Measurements from ENCODE around the gene GNB5.

Gene GNB5

GRCh38 chr15:52118969-52119749 is 72.0 kb downstream of the GNB5 start:
- TF ChIP-seq, protein P1, sequence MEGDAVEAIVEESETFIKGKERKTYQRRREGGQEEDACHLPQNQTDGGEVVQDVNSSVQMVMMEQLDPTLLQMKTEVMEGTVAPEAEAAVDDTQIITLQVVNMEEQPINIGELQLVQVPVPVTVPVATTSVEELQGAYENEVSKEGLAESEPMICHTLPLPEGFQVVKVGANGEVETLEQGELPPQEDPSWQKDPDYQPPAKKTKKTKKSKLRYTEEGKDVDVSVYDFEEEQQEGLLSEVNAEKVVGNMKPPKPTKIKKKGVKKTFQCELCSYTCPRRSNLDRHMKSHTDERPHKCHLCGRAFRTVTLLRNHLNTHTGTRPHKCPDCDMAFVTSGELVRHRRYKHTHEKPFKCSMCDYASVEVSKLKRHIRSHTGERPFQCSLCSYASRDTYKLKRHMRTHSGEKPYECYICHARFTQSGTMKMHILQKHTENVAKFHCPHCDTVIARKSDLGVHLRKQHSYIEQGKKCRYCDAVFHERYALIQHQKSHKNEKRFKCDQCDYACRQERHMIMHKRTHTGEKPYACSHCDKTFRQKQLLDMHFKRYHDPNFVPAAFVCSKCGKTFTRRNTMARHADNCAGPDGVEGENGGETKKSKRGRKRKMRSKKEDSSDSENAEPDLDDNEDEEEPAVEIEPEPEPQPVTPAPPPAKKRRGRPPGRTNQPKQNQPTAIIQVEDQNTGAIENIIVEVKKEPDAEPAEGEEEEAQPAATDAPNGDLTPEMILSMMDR (IDR thresholded peaks at IDR 0.05; ENCODE audit: low read depth, low read length): no peak
- H3K4me3 ChIP-seq (ENCODE audit: low read depth, low read length): no peak overlapping the region

DNA sequence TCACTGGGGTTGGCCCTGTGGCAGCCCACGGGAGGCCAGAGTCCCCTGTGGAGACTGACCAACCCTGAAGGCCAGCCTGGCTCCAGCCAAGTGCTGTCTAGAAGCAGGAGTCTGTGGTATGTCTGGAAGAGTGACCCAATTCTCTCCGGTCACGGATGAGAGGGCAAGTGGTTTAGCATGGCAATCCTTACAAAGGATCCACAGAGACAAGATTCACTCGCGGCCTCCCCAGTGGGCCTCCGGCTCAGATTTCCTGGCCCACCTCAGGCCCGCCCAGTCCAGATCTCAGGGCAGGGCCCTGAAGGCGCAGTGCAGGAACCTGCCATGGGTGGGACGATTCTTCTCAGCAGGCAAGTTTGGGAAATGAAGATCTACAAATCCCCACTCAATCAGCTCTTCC is 73.6 kb downstream of the GNB5 start:
- no peak overlapping the region for H3K4me3 ChIP-seq (ENCODE audit: low read depth, low read length)
- TF ChIP-seq, protein P1 (IDR thresholded peaks at IDR 0.05; ENCODE audit: low read depth, low read length): no peak

- no peak overlapping the region for H3K4me3 ChIP-seq (ENCODE audit: low read depth, low read length)
- TF ChIP-seq, protein P1 (IDR thresholded peaks at IDR 0.05; ENCODE audit: low read depth, low read length): no peak
Measured at GRCh38 chr15:52115598-52116427, 75.4 kb downstream of the GNB5 start.

DNA sequence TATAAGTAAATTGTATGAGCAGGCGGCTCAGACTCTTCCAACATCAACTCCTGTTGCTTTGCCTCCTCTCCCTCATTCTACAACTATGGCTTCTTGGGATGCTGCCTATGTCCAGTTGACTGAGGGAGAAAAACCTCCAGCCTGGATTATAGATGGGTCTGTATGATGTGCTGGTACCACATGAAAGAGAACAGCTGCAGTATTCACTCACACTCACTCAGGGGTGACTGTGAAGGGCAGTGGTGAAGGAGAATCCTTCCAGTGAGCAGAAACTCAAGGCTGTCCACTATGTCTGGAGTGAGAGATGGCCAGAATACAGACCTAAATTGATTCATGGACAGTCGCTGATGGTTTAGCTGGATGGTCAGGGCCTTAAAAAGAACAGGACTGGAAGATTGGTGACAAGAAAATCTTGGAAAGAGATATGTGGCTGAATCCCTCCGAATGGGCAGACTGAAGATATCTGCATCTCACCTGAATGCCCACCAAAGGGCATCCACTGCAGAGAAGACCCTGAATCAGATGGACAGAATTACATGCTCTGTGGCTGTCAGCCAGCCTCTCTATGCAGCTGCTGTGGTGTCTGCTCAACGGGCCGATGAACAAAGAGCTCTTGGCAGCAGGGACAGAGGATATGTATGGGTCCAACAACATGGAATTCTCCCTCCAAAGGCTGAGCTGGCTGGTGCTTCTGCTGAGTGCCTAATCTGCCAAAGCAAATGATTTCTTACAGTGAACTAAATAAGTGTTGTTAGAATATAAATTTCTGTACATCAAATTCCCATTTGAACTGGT is 76.7 kb downstream of the GNB5 start:
- no peak overlapping the region for H3K4me3 ChIP-seq (ENCODE audit: low read depth, low read length)
- TF ChIP-seq, protein P1 (IDR thresholded peaks at IDR 0.05; ENCODE audit: low read depth, low read length): no peak

- no peak overlapping the region for H3K4me3 ChIP-seq (ENCODE audit: low read depth, low read length)
- TF ChIP-seq, protein P1 (IDR thresholded peaks at IDR 0.05; ENCODE audit: low read depth, low read length): no peak
Measured at GRCh38 chr15:52113708-52114107, 77.5 kb downstream of the GNB5 start.

GRCh38 chr15:52113235-52113634 is 78.0 kb downstream of the GNB5 start:
- TF ChIP-seq, protein P1 (IDR thresholded peaks at IDR 0.05; ENCODE audit: low read depth, low read length): no peak
- H3K4me3 ChIP-seq (ENCODE audit: low read depth, low read length): no peak overlapping the region
